Epidermal melanocyte (primary cell): ENCODE results near the gene SOCS1.

Experiments
- DNase-seq: peaks from one replicate; pipeline ENCODE4 v3.0.0; 2011; ENCODE audit warnings: low spot score; ENCODE audit not compliant: insufficient read length

Gene SOCS1

DNA sequence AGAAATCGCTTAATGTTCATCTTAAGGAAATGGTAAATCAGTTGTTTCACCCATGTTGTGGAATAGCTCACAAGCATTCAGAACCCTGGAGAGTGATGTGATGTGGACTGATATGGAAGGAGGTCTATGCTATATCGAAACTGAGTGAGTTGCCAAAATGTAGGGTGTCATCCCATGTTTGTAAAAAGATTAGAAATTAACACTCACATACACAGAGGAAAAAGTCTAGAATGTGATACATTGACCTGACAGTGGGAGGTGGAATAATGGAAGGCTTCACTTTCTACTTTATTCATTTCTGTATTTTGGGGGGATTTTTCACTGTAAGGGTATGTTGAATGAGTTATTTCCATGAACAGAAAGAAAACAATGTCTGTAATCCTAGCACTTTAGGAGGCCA lies 29.8 kb upstream of the SOCS1 start:
- DNase-seq: no peak

DNA sequence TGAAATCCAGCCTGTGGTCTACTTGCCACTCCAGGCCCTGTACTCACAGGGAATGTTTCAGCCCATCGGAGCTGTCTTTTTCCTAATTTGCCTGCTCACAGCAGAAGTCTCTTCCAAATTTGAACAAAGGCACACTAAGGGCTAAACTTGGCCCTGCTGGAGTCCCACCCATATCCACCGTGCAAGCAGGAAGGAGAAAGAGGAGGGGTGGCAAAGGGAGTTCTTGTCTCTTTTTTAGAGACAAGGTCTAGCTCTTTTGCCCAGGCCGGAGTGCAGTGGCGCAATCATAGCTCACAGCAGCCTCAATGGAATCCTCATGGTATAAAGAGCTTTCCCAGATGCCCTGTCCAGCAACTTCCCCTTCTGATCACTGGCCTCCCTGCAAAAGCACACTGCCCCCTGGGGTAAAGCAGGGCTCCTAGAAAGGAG lies 27.8 kb upstream of the SOCS1 start:
- DNase-seq: no peak

DNA sequence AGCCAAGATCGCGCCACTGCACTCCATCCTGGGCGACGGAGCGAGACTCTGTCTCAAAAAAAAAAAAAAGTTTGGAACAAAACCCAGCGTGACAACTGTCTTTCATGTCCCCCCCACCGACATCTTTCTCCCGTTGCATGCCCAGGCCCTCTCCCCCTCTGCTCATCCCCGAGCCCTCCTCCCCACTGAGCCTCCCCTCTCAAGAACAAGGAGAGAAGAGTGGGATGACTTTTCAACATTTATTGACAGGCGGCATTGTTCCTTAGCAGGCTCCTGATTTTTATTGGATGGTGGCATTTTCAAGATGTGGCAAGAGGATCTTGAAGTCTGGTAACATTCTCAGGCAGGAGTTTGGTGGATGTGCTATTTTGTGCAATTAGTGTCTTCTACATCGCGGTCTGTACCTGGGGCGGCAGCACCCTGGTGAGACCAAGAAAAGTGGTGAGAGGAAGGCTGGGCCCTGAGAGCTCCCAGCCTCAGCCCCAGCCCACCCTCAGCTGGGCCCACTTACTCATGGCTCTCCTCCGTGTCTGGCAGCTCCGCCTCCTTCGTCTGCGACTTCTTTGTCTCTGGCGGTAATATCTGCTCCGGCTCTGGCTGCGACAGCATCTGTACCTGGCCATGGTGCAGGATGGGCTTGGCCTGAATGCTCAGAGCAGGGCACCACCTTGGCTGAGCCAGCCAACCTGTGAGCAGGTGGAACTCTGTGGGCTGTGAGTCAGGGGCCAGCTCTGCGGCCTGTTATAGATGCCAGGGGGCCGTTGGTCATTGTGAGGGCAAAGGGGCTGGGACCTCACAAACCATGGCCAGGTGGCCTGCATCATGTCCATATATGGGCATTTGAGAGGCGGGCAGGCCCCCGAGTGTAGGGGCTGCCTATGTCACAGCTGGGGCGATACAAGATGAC lies 24.9 kb upstream of the SOCS1 start, which contains the start of gene PRM1:
Gene PRM1, minus strand, starts transcription at position 715 of the 907 bp plus-strand sequence. Its CDS starts 92 bp downstream, at position 623.
- DNase-seq: no peak

DNA sequence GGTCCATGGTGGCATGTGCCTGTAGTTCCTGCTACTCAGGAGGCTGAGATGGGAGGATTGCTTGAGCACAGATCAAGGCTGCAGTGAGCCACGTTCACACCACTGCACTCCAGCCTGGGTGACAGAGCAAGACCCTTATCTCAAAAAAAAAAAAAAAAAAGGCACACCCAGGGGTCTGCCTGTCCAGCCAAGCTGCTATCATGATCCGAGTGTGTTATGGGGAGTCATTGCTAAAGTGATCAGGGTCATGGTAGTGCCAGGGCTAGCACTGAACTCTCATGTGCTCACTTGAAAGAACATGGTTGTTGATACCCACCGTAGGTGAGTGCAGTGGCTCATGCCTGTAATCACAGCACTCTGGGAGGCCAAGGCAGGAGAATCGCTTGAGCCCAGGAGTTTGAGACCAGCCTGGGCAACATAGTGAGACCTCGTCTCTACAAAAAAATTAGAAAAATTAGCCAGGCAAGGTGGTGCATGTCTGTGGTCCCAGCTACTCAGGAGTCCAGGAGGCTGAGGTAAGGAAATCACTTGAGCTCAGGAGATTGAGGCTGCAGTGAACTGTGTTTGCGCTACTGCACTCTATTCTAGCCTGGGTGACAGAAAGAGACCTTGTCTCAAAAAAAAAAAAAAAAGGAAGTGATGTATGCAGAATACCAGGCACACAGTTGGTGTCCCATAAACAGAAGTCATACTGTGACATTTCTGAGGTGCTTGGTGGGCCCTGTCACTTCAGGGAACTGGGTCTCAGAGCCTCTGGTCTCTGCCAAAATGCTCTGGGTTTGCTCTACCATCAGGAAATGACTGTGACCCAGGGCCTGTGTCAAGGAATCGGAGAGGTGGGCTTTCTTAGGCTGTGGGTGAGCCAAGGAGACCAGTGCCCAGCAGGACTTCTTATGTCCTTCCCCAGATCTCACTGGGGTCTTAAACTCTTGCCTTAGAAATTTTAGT lies 23.0 kb upstream of the SOCS1 start:
- DNase-seq: no peak

DNA sequence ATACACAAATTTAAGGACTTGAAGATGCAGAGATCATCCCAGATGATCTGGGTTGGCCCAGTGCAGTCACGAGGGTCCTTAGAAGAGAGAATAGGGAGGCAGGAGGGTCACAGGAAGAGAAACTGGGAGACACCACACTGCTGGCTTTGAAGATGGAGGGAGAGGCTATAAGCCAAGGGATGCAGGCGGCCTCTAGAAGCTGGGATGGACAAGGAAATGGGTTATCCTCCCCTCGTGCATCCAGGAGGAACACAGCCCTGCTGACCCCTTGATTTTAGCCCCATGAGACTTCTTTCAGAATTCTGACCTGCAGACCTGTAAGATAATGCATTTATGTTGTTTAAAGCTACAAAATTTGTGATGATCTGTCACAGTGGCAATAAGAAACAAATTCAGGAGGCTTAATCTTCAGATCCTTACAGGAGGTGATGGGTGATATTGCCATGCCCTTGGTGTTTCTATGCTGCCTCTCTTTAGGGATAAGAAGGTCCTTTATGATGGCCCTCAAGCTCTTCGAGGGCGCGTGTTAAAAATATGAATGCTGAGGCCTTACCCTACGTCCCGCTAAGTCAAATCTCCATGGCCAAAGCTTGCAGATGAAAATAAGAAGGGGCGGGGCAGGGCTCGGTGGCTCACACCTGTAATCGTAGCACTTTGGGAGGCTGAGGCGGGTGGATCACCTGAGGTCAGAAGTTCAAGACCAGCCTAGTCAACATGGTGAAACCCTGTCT lies 21.8 kb upstream of the SOCS1 start:
- no peak for DNase-seq

DNA sequence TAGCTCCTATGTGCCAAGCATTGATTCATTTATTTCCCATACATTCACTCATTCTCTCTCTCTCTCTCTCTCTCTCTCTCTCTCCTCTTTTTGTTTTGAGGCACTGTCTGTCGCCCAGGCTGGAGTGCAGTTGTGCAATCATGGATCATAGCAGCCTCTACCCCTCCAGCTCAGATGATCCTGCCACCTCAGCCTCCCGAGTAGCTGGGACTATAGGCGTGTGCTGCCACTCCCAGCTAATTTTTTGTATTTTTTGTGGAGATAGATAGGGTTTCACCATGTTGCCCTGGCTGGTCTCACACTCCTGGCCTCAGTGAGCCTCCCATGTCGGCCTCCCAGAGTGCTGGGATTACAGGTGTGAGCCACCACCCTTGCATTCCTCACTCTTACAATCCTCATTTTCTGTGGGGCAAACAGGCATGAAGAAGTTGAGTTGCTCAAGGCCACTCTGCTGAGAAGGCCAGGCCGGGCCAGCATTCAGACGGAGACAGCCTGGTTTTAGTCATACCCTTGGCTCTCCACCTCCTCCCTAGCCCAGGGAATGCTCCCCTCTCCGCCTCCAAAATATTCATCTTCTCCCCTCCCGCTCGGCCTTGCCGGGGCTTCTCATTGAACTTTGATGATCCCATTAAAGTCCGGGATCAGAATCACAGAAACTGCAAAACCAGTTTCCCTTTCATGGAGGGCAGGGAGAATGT lies 21.0 kb upstream of the SOCS1 start:
- no peak for DNase-seq

DNA sequence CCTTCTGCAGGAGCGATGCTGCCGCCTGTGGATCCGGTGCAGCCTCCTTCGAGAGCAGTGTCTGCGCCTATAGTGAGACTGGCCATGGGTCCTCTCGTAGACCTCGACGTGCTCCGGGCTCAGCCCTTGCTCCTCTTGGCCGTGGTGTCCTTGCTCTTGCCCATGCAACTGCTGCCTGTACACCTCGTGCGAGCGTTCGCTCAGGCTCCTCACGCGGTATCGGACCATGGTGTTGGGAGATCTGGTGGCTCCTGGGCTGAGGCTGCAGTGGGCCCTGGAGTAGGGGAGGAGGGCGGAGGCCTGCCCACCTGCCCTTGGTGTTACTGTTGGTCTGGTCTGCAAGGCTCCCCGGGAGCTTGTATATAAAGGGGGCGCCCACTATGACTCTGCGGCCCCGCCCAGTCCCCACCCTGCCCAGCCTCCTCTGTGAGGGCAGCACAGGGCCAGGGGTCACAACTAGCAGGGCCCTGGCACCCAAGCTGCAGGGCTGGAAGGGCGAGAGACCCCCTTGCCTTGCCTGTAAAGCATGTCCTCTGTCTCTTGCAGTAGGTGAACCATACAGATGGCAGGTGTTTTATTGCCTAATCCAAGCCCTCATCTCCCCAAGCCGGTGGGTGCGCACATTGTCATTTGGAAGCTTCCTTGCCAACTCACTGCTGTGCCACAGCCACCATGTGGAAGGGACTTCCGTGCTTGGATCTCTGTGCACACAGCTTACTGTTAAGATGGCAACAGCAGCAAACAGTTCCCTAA lies 20.3 kb upstream of the SOCS1 start, which contains the start of gene PRM2:
Gene PRM2, minus strand, starts transcription at position 338 of the 753 bp plus-strand sequence. Its CDS starts 110 bp downstream, at position 228.
- DNase-seq: no peak

DNA sequence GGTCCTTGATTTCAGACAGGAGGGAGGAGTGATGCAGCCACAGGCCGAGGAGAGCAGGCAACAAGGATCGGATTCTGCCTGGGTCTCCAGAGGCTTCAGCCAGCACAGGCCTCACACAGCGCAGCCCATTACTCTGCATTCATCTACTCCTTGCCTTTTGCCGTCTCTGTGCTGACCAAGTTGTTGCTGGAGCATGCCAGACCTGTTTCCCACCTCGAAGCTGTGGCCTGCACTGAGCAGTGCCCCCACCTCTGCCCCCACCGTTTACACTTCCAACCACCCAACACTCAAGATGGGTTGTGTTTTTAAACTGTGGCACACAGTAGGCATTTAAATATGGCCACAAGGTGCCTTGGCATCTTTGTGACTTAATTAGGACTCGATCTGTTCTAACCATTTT lies 19.0 kb upstream of the SOCS1 start:
- DNase-seq: no peak

DNA sequence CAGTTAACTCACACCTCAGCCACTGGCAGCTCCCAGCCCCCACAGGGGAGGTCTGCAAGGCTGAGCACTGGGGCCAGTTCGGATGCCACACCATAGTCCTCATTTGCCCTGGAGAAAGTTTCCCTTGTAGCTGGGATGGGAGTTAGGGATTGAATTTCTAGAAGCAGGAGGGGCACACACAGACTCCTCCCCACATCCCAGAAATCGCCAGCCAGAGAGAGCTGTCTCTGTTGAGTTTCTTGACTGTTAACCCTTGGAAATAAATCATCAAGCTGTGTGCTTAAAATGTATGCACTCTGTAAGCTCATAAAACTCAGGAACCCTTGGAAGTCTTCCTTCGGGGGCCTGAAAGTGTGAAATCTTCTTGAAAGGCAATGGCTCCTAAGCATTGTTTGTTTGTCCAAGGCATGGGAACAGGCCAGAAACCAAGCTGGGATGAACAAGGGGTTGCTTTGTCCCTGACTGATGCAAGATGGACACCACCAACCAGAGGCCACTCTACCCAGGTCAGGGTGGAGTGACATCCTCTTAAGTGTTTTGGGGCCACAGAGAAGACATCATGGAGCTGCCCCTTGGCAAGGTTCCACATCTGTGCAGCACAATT lies 17.8 kb upstream of the SOCS1 start:
- DNase-seq: no peak

DNA sequence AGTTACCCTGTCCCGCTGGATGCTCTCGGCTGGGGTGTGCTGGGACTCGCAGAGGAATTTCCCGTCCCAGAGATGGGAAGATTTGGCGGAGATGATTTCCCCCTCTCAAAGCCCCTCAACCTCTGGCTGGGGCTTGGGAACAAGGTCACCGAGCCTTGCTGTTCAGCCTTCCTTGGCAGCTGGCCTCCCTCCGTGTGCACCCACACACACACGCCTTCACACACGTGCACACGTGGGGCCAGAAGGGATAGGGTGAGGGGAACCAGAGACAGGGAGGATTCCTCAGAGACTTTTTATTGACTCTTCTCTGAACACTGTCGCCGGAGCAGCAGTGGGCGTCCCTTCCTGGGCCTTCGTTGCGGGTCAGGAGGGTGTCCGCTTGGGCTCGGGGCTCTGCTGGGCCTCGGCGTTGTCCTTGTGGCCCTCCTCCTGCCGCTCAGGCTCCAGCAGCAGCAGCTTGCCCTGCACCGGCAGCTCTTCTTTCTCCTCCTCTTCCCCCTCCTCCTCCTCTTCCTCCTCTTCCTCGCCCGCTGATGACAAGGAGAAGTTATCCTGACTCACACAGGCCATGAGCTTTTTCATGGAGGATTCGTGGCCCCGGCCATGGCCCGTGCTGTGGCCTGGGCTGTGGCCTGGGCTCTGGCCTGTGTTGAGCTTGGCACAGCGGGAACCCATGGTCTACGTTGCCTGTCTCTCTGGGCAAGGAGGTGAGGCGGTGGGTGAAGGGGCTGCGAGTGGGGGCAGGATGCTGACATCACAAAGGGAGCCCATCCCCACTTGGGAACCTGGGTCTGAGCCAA lies 17.1 kb upstream of the SOCS1 start, which contains the start of gene PRM3:
Gene PRM3, minus strand, starts transcription at position 709 of the 800 bp plus-strand sequence. Its CDS starts 34 bp downstream, at position 675.
- DNase-seq: no peak

DNA sequence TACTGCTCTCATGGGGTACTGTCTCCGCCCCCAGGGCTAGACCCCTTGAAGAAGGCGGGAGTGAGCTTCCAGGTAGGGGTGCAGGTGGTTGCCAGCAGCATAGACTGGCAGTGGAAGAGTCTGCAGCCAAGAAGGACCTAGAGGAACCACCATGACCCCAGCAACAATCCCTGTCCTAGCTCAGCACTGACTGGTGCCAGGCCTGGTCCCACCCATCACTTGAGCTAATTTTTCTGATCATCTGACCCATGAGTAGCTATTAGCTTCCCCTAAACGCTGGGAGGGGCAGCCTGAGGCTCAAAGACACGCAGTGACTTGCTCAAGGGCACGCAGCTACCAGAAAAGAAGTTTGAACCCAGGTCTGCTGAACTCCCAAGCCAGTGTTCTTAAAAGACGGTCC lies 16.5 kb upstream of the SOCS1 start:
- DNase-seq: no peak

DNA sequence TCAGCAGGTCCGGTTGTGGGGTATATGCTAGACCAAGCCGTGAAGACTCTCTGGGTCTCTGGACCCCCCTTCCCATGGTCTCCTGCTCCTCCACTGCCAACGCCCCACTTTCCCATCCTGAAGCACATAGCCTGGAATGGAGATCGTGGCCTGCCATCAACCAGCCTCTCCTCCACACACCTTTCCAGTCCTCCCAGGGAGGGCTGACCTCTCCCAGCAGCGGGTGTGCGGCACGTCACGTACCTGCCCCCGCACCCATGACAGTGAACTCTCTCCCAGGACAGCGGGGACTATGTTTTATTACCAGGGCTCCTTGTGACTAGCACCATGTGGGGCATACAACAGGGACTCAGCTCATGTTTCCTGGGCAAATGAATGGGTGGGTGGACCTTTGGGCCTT lies 15.6 kb upstream of the SOCS1 start:
- no peak for DNase-seq

DNA sequence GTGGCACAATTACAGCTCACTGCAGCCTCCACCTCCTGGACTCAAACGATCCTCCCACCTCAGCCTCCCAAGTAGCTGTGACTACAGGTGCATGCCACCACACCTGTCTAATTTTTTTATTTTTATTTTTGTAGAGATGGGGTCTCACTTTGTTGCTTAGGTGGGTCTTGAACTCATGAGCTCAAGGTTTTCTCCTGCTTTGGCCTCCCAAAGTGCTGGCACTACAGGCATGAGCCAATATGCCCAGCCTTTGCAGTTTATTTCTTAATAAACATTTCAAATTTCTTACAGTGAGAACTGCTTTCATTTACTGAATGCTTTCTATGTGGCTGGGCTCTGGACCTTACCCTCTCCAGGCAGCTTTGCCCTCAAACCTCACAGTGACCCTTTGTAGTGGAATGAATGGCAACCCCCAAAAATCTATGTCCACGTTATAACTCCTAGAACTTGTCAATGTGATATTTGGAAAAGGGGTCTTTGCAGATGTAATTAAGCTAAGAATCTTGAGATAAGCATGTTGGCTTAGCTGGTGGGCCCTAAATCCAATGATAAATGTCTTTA lies 14.7 kb upstream of the SOCS1 start:
- DNase-seq: no peak

DNA sequence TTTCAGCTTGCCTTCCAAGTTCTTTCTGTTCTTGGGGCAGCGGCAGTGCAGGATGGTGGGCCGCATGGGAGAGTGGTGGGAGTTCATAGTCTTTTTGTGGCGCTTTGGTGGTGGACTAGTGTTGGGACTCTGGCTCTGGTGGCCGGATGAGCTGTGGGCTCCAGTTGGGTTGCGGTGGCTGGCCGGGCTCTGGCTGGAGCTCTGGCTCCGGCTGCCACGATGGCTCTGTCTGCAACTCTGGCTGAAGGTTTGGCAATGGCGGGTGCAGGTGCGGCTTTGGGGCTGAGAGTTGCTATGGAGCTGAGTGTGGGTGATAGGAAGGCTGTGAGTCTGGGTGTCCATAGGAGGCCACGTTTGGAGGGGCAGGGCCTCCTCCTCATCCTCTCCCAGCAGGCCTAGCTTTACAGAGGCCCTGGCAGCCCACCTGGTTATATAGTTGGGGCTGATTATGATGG lies 12.9 kb upstream of the SOCS1 start, which contains the start of gene TNP2:
Gene TNP2, minus strand, starts transcription at position 405 of the 455 bp plus-strand sequence. Its CDS starts 63 bp downstream, at position 342.
- no peak for DNase-seq

DNA sequence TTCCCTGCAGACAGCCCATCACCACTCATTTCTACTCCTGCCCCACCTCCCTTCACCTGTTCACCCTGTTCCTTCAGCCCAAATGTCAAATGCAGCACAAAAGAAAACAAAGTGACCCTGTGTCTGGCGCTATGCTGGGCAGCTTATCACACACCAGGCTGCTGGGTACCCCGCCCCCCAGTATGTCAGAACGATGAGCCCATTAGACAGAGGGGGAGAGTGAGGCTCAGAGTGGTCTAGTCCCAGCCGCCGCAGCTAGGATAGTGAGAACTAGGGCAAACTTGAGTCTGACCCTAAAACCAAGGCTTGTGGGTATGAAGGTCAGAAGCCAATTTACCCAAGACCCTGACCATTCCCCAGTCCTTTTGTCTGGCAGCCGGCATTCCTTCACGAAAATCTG lies 9.1 kb upstream of the SOCS1 start:
- no peak for DNase-seq

DNA sequence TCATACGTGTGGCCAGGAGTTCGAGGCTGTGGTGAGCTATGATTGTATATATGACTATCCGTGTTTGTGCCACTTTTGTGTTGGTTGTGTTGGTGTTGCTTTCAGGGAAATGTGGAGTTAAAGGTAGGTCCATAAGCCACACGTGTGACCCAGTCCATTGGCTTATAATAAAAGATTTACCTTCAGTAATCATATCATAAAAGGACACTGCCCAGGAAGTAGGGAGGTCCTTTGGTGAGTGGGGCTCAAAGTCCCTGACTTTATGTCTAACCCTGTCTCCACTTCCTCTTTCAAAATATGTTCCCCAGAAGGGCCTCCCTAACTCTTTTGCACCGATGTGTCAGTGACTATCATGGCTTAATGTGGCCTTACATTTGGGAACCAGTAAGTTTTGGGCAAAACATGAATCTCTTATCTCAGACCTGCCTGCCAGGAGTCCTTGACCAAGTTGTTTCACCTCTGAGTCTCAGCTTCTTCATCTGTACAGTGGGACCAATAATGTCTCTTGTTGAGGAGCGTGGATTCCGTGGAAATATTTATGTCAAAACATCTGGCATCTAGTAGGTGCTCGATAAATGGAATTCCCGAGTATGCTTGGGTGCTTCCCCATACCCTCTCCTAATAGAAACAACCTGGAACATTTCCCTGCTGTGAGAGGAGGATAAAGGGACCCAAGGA lies 8.3 kb upstream of the SOCS1 start:
- no peak for DNase-seq

DNA sequence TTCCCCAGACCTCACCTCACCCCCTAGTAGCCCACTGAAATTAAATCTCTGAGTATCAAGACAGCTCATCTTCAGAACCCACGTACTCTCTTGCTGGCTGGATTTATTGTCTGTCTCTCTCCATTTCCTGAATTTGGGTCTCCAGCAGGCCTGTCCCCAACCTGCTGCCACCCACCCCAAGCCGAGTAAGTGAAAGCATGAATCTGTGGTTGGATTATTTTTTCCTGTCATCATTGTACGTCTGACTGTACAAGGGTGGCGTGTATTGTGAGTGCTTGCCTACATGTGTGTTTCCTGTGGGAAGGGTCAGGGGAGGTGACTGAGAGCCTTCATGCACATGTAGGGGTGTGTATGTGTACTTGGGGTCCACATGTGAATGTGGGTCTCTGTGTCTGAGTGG lies 7.7 kb upstream of the SOCS1 start:
- DNase-seq: no peak
